OCI-LY7 (cell line): ENCODE data around the gene FAM149B1. TPM values are rescaled to one million over a fixed set of nuclear protein-coding genes. Genes with fewer than 3 reads are reported as not detected.

Source experiments
- BruUV-seq: library from RNA; stranded (reverse); fragments of 400-500 nt; replicated peaks from 2 replicates; lab custom pipeline; 2021; lab: Mats Ljungman, UMichigan
- CTCF ChIA-PET: fragments of 300-600 bp; sonication (Branson Sonifier 250); formaldehyde crosslinking; loops from one replicate; lab custom pipeline; 2022; ENCODE audit warnings: antibody characterized with exemption; ENCODE audit not compliant: unreplicated experiment; lab: Charles Lee
- POLR2A ChIA-PET: fragments of 300-600 bp; sonication (Branson Sonifier 250); formaldehyde crosslinking; loops from one replicate; lab custom pipeline; 2022; ENCODE audit warnings: antibody characterized with exemption; lab: Charles Lee
- DNase-seq: peaks from one replicate; pipeline ENCODE4 v3.0.0-alpha.2; 2015; ENCODE audit warnings: low spot score
- H2AFZ ChIP-seq: fragments of 200-600 bp; sonication (generic), shearing (Covaris generic); 2 replicates; pipeline ENCODE4 v1.6.1; 2014; ENCODE audit warnings: mild to moderate bottlenecking, antibody characterized with exemption, low read length, moderate library complexity
- H3K27ac ChIP-seq: fragments of 200-600 bp; sonication (generic); 2 replicates; pipeline ENCODE4 v1.5.1; 2014; ENCODE audit warnings: mixed run types, low read depth, mild to moderate bottlenecking, moderate library complexity, low read length, inconsistent platforms; ENCODE audit not compliant: poor library complexity, severe bottlenecking
- H3K36me3 ChIP-seq: fragments of 200-600 bp; sonication (generic); 2 replicates; pipeline ENCODE4 v1.6.1; 2014; ENCODE audit warnings: mild to moderate bottlenecking, antibody characterized with exemption, low read length, moderate library complexity, mixed read lengths; ENCODE audit not compliant: insufficient read depth
- H3K4me1 ChIP-seq: fragments of 200-600 bp; sonication (generic); 2 replicates; pipeline ENCODE4 v1.5.1; 2014; ENCODE audit warnings: mild to moderate bottlenecking, low read length; ENCODE audit not compliant: insufficient read depth, poor library complexity, severe bottlenecking
- H3K4me2 ChIP-seq: fragments of 200-600 bp; sonication (generic); 2 replicates; pipeline ENCODE4 v1.6.1; 2014; ENCODE audit warnings: mild to moderate bottlenecking, low read length
- H3K4me3 ChIP-seq: fragments of 200-600 bp; sonication (generic); 2 replicates; pipeline ENCODE4 v1.5.1; 2014; ENCODE audit warnings: mild to moderate bottlenecking, low read depth, low read length; ENCODE audit not compliant: poor library complexity, severe bottlenecking
- H3K79me2 ChIP-seq: fragments of 200-600 bp; sonication (generic); 2 replicates; pipeline ENCODE4 v1.6.1; 2016; ENCODE audit warnings: low read depth, mild to moderate bottlenecking, low read length, moderate library complexity, mixed read lengths; ENCODE audit not compliant: insufficient read depth
- H3K9me2 ChIP-seq: fragments of 200-600 bp; sonication (generic); 2 replicates; pipeline ENCODE4 v1.6.1; 2016; ENCODE audit warnings: mild to moderate bottlenecking, low read length, mixed read lengths; ENCODE audit not compliant: insufficient read depth
- H3K9me3 ChIP-seq: fragments of 200-600 bp; sonication (generic); 2 replicates; pipeline ENCODE4 v1.6.1; 2014; ENCODE audit warnings: mild to moderate bottlenecking, mixed run types, low read length, mixed read lengths
- H4K20me1 ChIP-seq: fragments of 200-600 bp; sonication (generic); 2 replicates; pipeline ENCODE4 v1.6.1; 2014; ENCODE audit warnings: mild to moderate bottlenecking, antibody characterized with exemption, low read length, moderate library complexity, mixed read lengths; ENCODE audit not compliant: insufficient read depth
- EZH2phosphoT487 ChIP-seq: fragments of 200-600 bp; sonication (generic); IDR thresholded peaks from 2 replicates; pipeline ENCODE4 v1.6.1; 2018; ENCODE audit warnings: low read depth, borderline replicate concordance, mild to moderate bottlenecking, mixed run types, antibody characterized with exemption, low read length, moderate library complexity, mixed read lengths
- intact Hi-C: fragments of 100-400 bp; cut with micrococcal nuclease; formaldehyde crosslinking; loops from one replicate; pipeline ENCODE4 v1.10.0; 2022; ENCODE audit not compliant: unreplicated experiment
- total RNA-seq, 2 experiments: library from RNA; depleted of rRNA in 1 of 2; stranded (reverse); fragments of >200 nt in 1 of 2; shearing (Covaris generic) in 1 of 2; gene quantifications; 2 replicates each; pipeline ENCODE4 v1.2.3, GENCODE V29; 2014 to 2022
- TF ChIP-seq, protein P1 (sequence below): fragments of 200-600 bp; sonication (generic); conservative IDR thresholded peaks from 2 replicates; pipeline ENCODE4 v1.5.1; 2014; ENCODE audit warnings: mild to moderate bottlenecking, antibody characterized with exemption, low read length, moderate library complexity, mixed read lengths

The FAM149B1 gene
- total RNA-seq, 2 experiments from 2014 or later = 14.7 to 18.5 TPM

DNA sequence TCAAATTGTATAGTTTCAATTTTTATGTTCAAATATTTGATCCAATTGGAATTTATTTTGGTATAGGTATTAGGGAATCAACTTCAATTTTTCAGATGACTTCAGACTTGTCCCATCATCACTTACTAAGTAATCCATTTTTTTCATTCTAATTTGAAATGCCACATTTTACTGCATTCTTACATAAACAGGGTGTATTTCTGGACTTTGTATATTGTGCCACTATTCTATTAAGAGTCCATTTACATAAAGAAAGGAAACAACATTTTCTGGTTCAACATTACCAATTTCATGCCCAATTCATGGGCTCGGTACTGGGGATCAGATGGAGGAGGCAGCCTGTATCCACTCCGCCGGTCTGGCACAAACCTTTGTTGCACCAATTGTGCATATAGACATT, 15.9 kb upstream of the FAM149B1 start:
- Histone ChIP-seq H3K36me3 (peaks cover 75% of the 10 kb centered on the region), H4K20me1 (no peaks in the 10 kb centered on the region), H3K9me3 (peaks cover 6% of the 10 kb centered on the region; the same call in 1 of the 2 replicates), H3K27ac (no peak overlapping the region), H3K4me3 (no peak overlapping the region), H3K4me1 (no peaks in the 10 kb centered on the region), H3K79me2 (no peaks in the 10 kb centered on the region; the same call in 1 of the 2 replicates), H3K4me2 (no peak overlapping the region), H2AFZ (no peak overlapping the region), H3K9me2 (no peaks in the 10 kb centered on the region)
- CTCF ChIA-PET = no interaction called here
- POLR2A ChIA-PET = interaction anchor here (0.6 to 1.5 kb wide), 2 partner anchors 18 to 82 kb away, joined by 3 to 4 read pairs; no protein-coding TSS in a partner anchor
- TSS peak; percentile 21 for BruUV-seq
- no peak for DNase-seq
- no peak for TF ChIP-seq EZH2phosphoT487
- TF ChIP-seq, protein P1, sequence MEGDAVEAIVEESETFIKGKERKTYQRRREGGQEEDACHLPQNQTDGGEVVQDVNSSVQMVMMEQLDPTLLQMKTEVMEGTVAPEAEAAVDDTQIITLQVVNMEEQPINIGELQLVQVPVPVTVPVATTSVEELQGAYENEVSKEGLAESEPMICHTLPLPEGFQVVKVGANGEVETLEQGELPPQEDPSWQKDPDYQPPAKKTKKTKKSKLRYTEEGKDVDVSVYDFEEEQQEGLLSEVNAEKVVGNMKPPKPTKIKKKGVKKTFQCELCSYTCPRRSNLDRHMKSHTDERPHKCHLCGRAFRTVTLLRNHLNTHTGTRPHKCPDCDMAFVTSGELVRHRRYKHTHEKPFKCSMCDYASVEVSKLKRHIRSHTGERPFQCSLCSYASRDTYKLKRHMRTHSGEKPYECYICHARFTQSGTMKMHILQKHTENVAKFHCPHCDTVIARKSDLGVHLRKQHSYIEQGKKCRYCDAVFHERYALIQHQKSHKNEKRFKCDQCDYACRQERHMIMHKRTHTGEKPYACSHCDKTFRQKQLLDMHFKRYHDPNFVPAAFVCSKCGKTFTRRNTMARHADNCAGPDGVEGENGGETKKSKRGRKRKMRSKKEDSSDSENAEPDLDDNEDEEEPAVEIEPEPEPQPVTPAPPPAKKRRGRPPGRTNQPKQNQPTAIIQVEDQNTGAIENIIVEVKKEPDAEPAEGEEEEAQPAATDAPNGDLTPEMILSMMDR = no peak
- intact Hi-C loops = no loop called here

DNA sequence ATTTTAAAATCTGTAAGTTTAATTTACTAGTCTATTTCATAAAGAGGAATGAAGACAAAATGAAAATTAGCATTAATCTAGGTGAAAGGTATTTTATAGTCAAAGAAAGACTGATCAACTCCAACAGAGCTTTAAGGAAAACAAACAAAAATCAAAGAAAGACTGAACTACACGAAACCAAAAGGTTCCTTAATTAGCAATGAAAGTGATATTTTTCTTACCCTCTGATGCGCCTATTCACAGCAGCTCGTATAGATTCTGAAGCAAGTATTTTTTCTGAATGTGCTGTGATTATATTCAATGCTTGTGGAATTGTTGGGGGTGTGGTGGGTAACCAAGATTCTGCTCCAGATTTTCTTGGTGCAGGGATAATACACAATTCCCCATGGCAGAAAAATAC, 11.9 kb upstream of the FAM149B1 start:
- H2AFZ ChIP-seq = no peak overlapping the region
- intact Hi-C loops = no loop called here
- H3K4me2 ChIP-seq = no peak overlapping the region
- H3K79me2 ChIP-seq = peaks cover 21% of the 10 kb centered on the region
- no peak overlapping the region for H3K4me3 ChIP-seq
- H4K20me1 ChIP-seq = no peaks in the 10 kb centered on the region
- no peaks in the 10 kb centered on the region for H3K9me2 ChIP-seq
- POLR2A ChIA-PET = interaction anchor here (0.6 to 1.0 kb wide), 2 partner anchors 13 to 859 kb away, joined by 3 to 7 read pairs; no protein-coding TSS in a partner anchor
- peaks cover 74% of the 10 kb centered on the region for H3K36me3 ChIP-seq
- no TSS peak for BruUV-seq
- CTCF ChIA-PET = no interaction called here
- DNase-seq = no peak
- H3K9me3 ChIP-seq = peaks cover 6% of the 10 kb centered on the region; the same call in 1 of the 2 replicates
- TF ChIP-seq, protein P1 = no peak
- TF ChIP-seq EZH2phosphoT487 = no peak
- H3K27ac ChIP-seq = no peak overlapping the region
- H3K4me1 ChIP-seq = no peaks in the 10 kb centered on the region

DNA sequence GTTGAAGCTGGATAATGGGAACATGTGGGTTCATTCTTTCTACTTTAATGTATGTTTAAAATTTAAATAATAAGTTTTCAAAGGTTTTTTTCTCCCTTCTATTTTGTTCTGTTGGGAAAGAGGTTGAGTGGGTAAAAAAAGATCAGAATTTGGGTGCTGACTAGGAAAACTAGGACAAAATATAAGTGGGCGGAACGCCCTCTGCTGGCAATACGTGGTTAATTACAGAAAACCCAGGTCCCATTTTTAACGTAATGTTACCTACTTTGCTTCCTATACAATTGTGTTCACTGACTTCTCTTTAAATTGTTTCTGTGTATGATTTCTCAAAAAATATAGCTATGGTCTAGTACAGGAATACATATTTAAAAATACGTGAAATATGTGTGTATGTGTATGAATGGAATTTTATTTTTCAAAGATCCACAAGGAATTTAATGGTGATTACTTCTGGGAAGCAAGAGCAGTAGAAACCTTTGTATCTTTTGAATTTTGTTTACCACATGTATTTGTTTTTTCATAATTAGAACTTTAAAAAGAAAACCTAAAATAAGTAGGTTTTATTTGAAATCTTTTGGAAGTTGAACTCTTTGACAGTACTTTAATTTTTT, 8.8 kb upstream of the FAM149B1 start:
- DNase-seq = peak; percentile 64
- no peak for TF ChIP-seq EZH2phosphoT487
- TF ChIP-seq, protein P1 = peak; percentile 96
- POLR2A ChIA-PET = interaction anchor here (1.6 kb wide), 1 partner anchor 64 kb away, joined by 7 read pairs; no protein-coding TSS in a partner anchor
- Histone ChIP-seq H3K4me1 (no peaks in the 10 kb centered on the region), H4K20me1 (no peaks in the 10 kb centered on the region), H3K27ac (no peak overlapping the region), H3K9me3 (0 out of 2 replicates have a peak, but pooled peaks cover 6% of the 10 kb centered on the region), H3K9me2 (no peaks in the 10 kb centered on the region), H3K36me3 (peaks cover 74% of the 10 kb centered on the region), H3K79me2 (peaks cover 51% of the 10 kb centered on the region), H2AFZ (no peak overlapping the region), H3K4me3 (no peak overlapping the region), H3K4me2 (no peak overlapping the region)
- CTCF ChIA-PET = interaction anchor here (0.6 kb wide), 1 partner anchor 62 kb away, joined by 3 read pairs; the partner anchor contains the start of gene P4HA1
- BruUV-seq = TSS peak; percentile 39
- intact Hi-C loops = loop anchor here (2.0 kb wide), 1 partner anchor 62 kb away; the partner anchor contains the start of gene P4HA1
